GM12892 (cell line): ENCODE results near the gene SERPINB7.

ENCODE experiments used
- POLR2A ChIP-seq: IDR thresholded peaks from 2 replicates; pipeline ENCODE4 v1.6.1; 2011; ENCODE audit warnings: low read depth, low read length, control low read depth
- POLR2AphosphoS5 ChIP-seq: IDR thresholded peaks from 2 replicates; pipeline ENCODE4 v1.6.1; 2011; ENCODE audit warnings: low read depth, low read length, control low read depth
- TAF1 ChIP-seq: IDR thresholded peaks from 2 replicates; pipeline ENCODE4 v1.6.1; 2011; ENCODE audit warnings: low read depth, mild to moderate bottlenecking, control low read depth, low read length, borderline replicate concordance

DNA sequence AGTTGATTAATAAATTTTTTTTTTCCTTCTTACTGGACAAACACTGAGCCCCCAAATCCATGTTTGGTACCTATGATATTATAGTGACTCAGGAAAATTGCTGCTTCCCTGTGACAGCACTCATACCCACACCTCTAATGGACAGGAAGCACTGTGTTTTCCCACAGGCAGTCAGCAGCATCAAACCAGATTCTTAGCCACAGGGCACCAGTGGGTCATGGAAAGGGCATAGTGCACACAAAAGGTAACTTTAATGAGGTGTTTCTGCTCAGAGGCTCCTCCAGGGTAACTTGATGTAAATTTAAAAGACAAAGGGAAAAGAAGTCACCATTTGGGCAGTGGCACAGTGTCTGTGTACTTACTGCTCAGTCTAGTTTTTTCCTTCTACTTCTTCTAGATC is 38.3 kb upstream of the SERPINB7 start:
- no peak for TF ChIP-seq POLR2A
- no peak for TF ChIP-seq POLR2AphosphoS5
- TF ChIP-seq TAF1 = no peak
